Measurements from ENCODE around the gene EYS.

The EYS gene

GRCh38 chr6:64811119-64811518 lies 895.9 kb downstream of the EYS start:
- TF ChIP-seq RARB (CRISPR knock-in tag; IDR thresholded peaks at IDR 0.05) (no peak), ISL1 (CRISPR knock-in tag; IDR thresholded peaks at IDR 0.05) (0 out of 2 replicates have a peak, but pooled peaks have one; percentile 11)
- no peak for ATAC-seq

DNA sequence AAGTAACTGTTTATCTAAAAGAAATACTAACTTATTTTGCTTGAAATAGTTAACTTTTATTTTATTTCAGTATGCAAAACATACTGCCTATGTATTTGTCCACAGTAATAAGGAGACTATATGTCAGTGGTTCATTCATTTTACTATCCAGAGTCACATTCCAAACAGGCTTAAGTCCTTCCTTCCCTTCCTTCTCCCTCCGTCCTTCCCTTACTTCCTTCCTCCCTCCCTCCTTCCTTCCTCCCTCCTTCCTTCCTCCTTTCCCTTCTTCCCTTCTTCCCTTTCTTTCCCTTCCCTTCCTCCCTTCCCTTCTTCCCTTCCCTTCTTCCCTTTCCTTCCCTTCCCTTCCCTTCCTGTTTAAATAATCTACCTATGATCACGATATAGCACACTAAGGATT lies 899.2 kb downstream of the EYS start:
- ATAC-seq = no peak
- TF ChIP-seq ZNF70 (CRISPR knock-in tag; IDR thresholded peaks at IDR 0.05) = no peak
- TF ChIP-seq CREB5 (CRISPR knock-in tag; IDR thresholded peaks at IDR 0.05; ENCODE audit: low read depth) = no peak
- TF ChIP-seq ZNF8 (CRISPR knock-in tag; IDR thresholded peaks at IDR 0.05) = no peak
- TF ChIP-seq ISL1 (CRISPR knock-in tag; IDR thresholded peaks at IDR 0.05) = no peak
- no peak for TF ChIP-seq TOX (CRISPR knock-in tag; IDR thresholded peaks at IDR 0.05; ENCODE audit: borderline replicate concordance)
- TF ChIP-seq ZFP30 (CRISPR knock-in tag; IDR thresholded peaks at IDR 0.05) = no peak
- TF ChIP-seq, protein P1, sequence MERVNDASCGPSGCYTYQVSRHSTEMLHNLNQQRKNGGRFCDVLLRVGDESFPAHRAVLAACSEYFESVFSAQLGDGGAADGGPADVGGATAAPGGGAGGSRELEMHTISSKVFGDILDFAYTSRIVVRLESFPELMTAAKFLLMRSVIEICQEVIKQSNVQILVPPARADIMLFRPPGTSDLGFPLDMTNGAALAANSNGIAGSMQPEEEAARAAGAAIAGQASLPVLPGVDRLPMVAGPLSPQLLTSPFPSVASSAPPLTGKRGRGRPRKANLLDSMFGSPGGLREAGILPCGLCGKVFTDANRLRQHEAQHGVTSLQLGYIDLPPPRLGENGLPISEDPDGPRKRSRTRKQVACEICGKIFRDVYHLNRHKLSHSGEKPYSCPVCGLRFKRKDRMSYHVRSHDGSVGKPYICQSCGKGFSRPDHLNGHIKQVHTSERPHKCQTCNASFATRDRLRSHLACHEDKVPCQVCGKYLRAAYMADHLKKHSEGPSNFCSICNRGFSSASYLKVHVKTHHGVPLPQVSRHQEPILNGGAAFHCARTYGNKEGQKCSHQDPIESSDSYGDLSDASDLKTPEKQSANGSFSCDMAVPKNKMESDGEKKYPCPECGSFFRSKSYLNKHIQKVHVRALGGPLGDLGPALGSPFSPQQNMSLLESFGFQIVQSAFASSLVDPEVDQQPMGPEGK (CRISPR knock-in tag; IDR thresholded peaks at IDR 0.05; ENCODE audit: borderline replicate concordance) = no peak
- TF ChIP-seq ZNF565 (CRISPR knock-in tag; conservative IDR thresholded peaks at IDR 0.05; ENCODE audit: low read depth) = no peak
- no peak for TF ChIP-seq TCF4 (CRISPR knock-in tag; IDR thresholded peaks at IDR 0.05; ENCODE audit: borderline replicate concordance)
- TF ChIP-seq ZC3H10 (CRISPR knock-in tag; IDR thresholded peaks at IDR 0.05) = no peak
- TF ChIP-seq OSR1 (CRISPR knock-in tag; IDR thresholded peaks at IDR 0.05) = no peak
- TF ChIP-seq POU6F1 (CRISPR knock-in tag; IDR thresholded peaks at IDR 0.05; ENCODE audit: borderline replicate concordance, low read depth) = no peak
- TF ChIP-seq CSDC2 (CRISPR knock-in tag; IDR thresholded peaks at IDR 0.05) = no peak
- no peak for TF ChIP-seq TSHZ2 (CRISPR knock-in tag; IDR thresholded peaks at IDR 0.05)
- no peak for TF ChIP-seq PPARA (CRISPR knock-in tag; IDR thresholded peaks at IDR 0.05; ENCODE audit: borderline replicate concordance)
- TF ChIP-seq SNAI2 (CRISPR knock-in tag; IDR thresholded peaks at IDR 0.05) = no peak
- TF ChIP-seq GLIS3 (CRISPR knock-in tag; IDR thresholded peaks at IDR 0.05) = no peak
- TF ChIP-seq ARNTL (CRISPR knock-in tag; IDR thresholded peaks at IDR 0.05; ENCODE audit: borderline replicate concordance, low read depth) = no peak
- no peak for TF ChIP-seq BACH2 (CRISPR knock-in tag; IDR thresholded peaks at IDR 0.05; ENCODE audit: borderline replicate concordance)

- ATAC-seq = no peak
- TF ChIP-seq, protein P1 (CRISPR knock-in tag; IDR thresholded peaks at IDR 0.05; ENCODE audit: borderline replicate concordance) = no peak
Observed at GRCh38 chr6:64803470-64804166, 903.4 kb downstream of the EYS start.

All from SK-N-SH treated with all-trans-retinoic acid at 6 μM for 48 hours (cell line).